Lung (tissue), 16 donors: Measurements from ENCODE around the gene ELP5. TPM values are rescaled to one million over a fixed set of nuclear protein-coding genes. Genes with fewer than 3 reads are reported as not detected.

Experiments used
- ATAC-seq: fragments of 200-7000 bp; cut with Tn5 transposase; one replicate; pipeline ENCODE4 v1.9.1; 2020; ENCODE audit warnings: moderate number of reproducible peaks; ENCODE audit not compliant: insufficient read depth, low FRiP score
- DNase-seq, 3 donors: peaks; one replicate each; pipeline ENCODE4 v3.0.0-alpha.2; 2013 to 2017
- H3K27ac ChIP-seq, 2 donors: one replicate each; pipeline ENCODE4 v1.5.1; 2013; ENCODE audit warnings: mild to moderate bottlenecking in 2 of 2, moderate library complexity in 2 of 2, control low read depth in 1 of 2, inconsistent platforms in 1 of 2, low read depth in 1 of 2, low read length in 1 of 2
- H3K27me3 ChIP-seq, 3 donors: one replicate each; pipeline ENCODE4 v1.5.1; 2013; ENCODE audit warnings: low read length in 2 of 3; ENCODE audit not compliant: control insufficient read depth in 3 of 3, insufficient read depth in 3 of 3
- H3K36me3 ChIP-seq, 4 donors: one replicate each; pipeline ENCODE4 v1.5.1; 2013; ENCODE audit warnings: low read length in 4 of 4, mild to moderate bottlenecking in 1 of 4, moderate library complexity in 1 of 4; ENCODE audit not compliant: control insufficient read depth in 4 of 4, insufficient read depth in 4 of 4
- H3K4me1 ChIP-seq, 5 donors: one replicate each; pipeline ENCODE4 v1.5.1; 2013; ENCODE audit warnings: low read length in 5 of 5, mild to moderate bottlenecking in 2 of 5, moderate library complexity in 1 of 5; ENCODE audit not compliant: control insufficient read depth in 5 of 5, insufficient read depth in 5 of 5
- H3K4me3 ChIP-seq: one replicate; pipeline ENCODE4 v1.5.1; 2013; ENCODE audit warnings: mild to moderate bottlenecking, control low read depth, moderate library complexity
- H3K9ac ChIP-seq, 2 donors: one replicate each; pipeline ENCODE4 v1.5.1; 2013; ENCODE audit warnings: low read length in 2 of 2, control low read depth in 1 of 2; ENCODE audit not compliant: insufficient read depth in 1 of 2
- H3K9me3 ChIP-seq, 4 donors: one replicate each; pipeline ENCODE4 v1.5.1; 2013; ENCODE audit warnings: low read length in 3 of 4, mild to moderate bottlenecking in 1 of 4, moderate library complexity in 1 of 4; ENCODE audit not compliant: control insufficient read depth in 4 of 4, insufficient read depth in 3 of 4
- WGBS, 2 donors: extraction: QIAGEN DNeasy Blood & Tissue Kit; methylation state at CpG; one replicate each; pipeline ENCODE4 v1.1.7; 2013; 5-methylcytosine and 5-hydroxymethylcytosine counted together
- long read RNA-seq, 5 donors: transcript quantifications; one replicate each; lab custom pipeline, GENCODE V29; 2026
- polyA plus RNA-seq, 2 donors: library from polyadenylated mRNA; stranded (reverse); fragments of 200-250 nt; gene quantifications; one replicate each; pipeline ENCODE4 v1.2.1, GENCODE V29; 2013
- total RNA-seq, 2 donors: library from RNA; depleted of rRNA in 1 of 2; stranded (reverse); fragments of >200 nt in 1 of 2; gene quantifications; one replicate each; pipeline ENCODE4 v1.2.1, GENCODE V29; 2014 to 2021
- TF ChIP-seq, protein P1 (sequence below): IDR thresholded peaks from 2 replicates; pipeline ENCODE4 v1.5.1; 2012; ENCODE audit warnings: mild to moderate bottlenecking; ENCODE audit errors: control extremely low read depth, extremely low read depth
- donor health status: control.
- donor health status: control.
- donor health status: Bipolar disorder and iron deficiency.
- donor health status: healthy.
- donor health status: DM: yes; HTN: yes; CAD: no.

The ELP5 gene
- total RNA-seq (10 to 100 TPM; 19.8 to 39.3 TPM), polyA plus RNA-seq (10 to 100 TPM; 34.0 to 63.2 TPM)
- long read RNA-seq, donor 1, transcript ELP5-204 (8 exons, 1,423 nt) = major isoform, 5 of 10 reads
- long read RNA-seq, donor 1, partial matches to known transcripts = 0 of 10 reads
- long read RNA-seq, donor 1, other reads (novel, unspliced or antisense) = 0 of 10 reads
- long read RNA-seq, donor 2, partial matches to known transcripts = 0 of 7 reads
- long read RNA-seq, donor 2, other reads (novel, unspliced or antisense) = 0 of 7 reads
- long read RNA-seq, donor 3, transcript ELP5-204 (8 exons, 1,423 nt) = major isoform, 11 of 31 reads
- long read RNA-seq, donor 3, partial matches to known transcripts = 17 of 31 reads
- long read RNA-seq, donor 3, other reads (novel, unspliced or antisense) = 0 of 31 reads
- long read RNA-seq, donor 4, transcript ELP5-210 (4 exons, 687 nt) = major isoform, 10 of 26 reads
- long read RNA-seq, donor 4, partial matches to known transcripts = 0 of 26 reads
- long read RNA-seq, donor 4, other reads (novel, unspliced or antisense) = 10 of 26 reads
- long read RNA-seq, donor 5, transcript ELP5-204 (8 exons, 1,423 nt) = major isoform, 9 of 32 reads
- long read RNA-seq, donor 5, transcript ELP5-210 (4 exons, 687 nt) = major isoform, 9 of 32 reads
- long read RNA-seq, donor 5, partial matches to known transcripts = 8 of 32 reads
- long read RNA-seq, donor 5, other reads (novel, unspliced or antisense) = 0 of 32 reads

GRCh38 chr17:7252176-7253043 is at the start of gene ELP5:
Gene ELP5, plus strand, starts transcription at chr17:7252215. Its CDS starts 336 bp downstream, at chr17:7252551.
- Histone ChIP-seq H3K4me3 (peak within 1 kb of the TSS; percentile 90), H3K9me3 (no peaks in the 10 kb centered on the region), H3K27ac (peak within 1 kb of the TSS; percentile 96 to 99), H3K27me3 (no peaks in the 10 kb centered on the region), H3K9ac (peak within 1 kb of the TSS; percentile 77 to 97), H3K36me3 (peaks cover 0 to 19% (median 10%) of the 10 kb centered on the region in 4 donors), H3K4me1 (peaks cover 0 to 26% (median 11%) of the 10 kb centered on the region in 5 donors)
- DNase-seq = peak; percentile 95 to 98 (median 96)
- TF ChIP-seq, protein P1, sequence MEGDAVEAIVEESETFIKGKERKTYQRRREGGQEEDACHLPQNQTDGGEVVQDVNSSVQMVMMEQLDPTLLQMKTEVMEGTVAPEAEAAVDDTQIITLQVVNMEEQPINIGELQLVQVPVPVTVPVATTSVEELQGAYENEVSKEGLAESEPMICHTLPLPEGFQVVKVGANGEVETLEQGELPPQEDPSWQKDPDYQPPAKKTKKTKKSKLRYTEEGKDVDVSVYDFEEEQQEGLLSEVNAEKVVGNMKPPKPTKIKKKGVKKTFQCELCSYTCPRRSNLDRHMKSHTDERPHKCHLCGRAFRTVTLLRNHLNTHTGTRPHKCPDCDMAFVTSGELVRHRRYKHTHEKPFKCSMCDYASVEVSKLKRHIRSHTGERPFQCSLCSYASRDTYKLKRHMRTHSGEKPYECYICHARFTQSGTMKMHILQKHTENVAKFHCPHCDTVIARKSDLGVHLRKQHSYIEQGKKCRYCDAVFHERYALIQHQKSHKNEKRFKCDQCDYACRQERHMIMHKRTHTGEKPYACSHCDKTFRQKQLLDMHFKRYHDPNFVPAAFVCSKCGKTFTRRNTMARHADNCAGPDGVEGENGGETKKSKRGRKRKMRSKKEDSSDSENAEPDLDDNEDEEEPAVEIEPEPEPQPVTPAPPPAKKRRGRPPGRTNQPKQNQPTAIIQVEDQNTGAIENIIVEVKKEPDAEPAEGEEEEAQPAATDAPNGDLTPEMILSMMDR = peak; percentile 15
- peak; percentile 74 for ATAC-seq
- WGBS, 2 donors = 1% methylated on average over 53 to 55 of the region's 55 CpGs

GRCh38 chr17:7203391-7203790 is 48.6 kb upstream of the ELP5 start:
- Histone ChIP-seq H3K9ac (no peak overlapping the region), H3K4me3 (no peak overlapping the region), H3K27me3 (no peaks in the 10 kb centered on the region), H3K4me1 (peaks cover 0 to 12% (median 6%) of the 10 kb centered on the region in 5 donors), H3K36me3 (peaks cover 0 to 15% (median 6%) of the 10 kb centered on the region in 4 donors), H3K9me3 (no peaks in the 10 kb centered on the region), H3K27ac (no peak overlapping the region)
- 90 to 92% methylated on average over 16 of the region's 16 CpGs for WGBS, 2 donors
- no peak for DNase-seq
- ATAC-seq = no peak
- TF ChIP-seq, protein P1 = no peak

GRCh38 chr17:7204336-7204735 is 47.7 kb upstream of the ELP5 start:
- no peaks in the 10 kb centered on the region for H3K27me3 ChIP-seq
- ATAC-seq (no peak), DNase-seq (peak in 2 of 3 donors; percentile 54 to 57)
- H3K9me3 ChIP-seq = no peaks in the 10 kb centered on the region
- H3K4me1 ChIP-seq = peaks cover 0 to 17% (median 6%) of the 10 kb centered on the region in 5 donors
- no peak overlapping the region for H3K4me3 ChIP-seq
- H3K27ac ChIP-seq = no peak overlapping the region
- TF ChIP-seq, protein P1 = no peak
- WGBS, 2 donors = 72 to 89% methylated on average over 15 of the region's 15 CpGs
- peaks cover 0 to 15% (median 6%) of the 10 kb centered on the region in 4 donors for H3K36me3 ChIP-seq
- peak overlapping the region in 1 of 2 donors; percentile 7 for H3K9ac ChIP-seq
